G401 (cell line): Measurements from ENCODE around the gene ST8SIA4. TPM values are rescaled to one million over a fixed set of nuclear protein-coding genes. Genes with fewer than 3 reads are reported as not detected.

Source experiments
- DNase-seq: peaks from one replicate; pipeline ENCODE4 v3.0.0-alpha.2; 2015; ENCODE audit warnings: low spot score
- in situ Hi-C: cut with HindIII; loops from 2 replicates; pipeline ENCODE4 v1.10.0; 2016; ENCODE audit warnings: low sequenced_read_pairs, mixed read lengths
- total RNA-seq: library from RNA; depleted of rRNA; stranded (reverse); fragments of >200 nt; shearing (Covaris generic); gene quantifications from 2 replicates; pipeline ENCODE4 v1.2.3, GENCODE V29; 2014

The ST8SIA4 gene
- total RNA-seq, 1 experiment from 2014 or later: not detected

DNA sequence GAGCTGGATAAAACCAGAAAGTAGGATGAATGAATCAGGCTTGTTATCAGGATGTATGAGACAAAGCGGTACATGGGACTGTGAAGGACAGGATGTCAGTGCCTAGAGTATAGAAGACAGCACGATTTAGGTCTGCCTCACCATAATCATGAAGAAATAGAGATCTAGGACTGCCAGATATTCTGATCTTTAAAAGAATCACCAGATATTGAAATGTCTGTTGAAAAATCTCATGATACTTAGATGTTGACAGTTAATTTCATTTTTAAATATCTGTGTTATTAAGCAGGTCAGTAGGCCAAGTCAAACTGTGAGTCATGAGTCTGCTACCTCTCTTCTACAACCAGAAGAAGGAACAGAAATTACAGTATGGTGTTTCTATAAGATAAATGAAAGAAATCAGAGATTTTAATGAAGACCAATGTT, 65.0 kb downstream of the ST8SIA4 start:
- no peak for DNase-seq
- in situ Hi-C loops: no loop called here

DNA sequence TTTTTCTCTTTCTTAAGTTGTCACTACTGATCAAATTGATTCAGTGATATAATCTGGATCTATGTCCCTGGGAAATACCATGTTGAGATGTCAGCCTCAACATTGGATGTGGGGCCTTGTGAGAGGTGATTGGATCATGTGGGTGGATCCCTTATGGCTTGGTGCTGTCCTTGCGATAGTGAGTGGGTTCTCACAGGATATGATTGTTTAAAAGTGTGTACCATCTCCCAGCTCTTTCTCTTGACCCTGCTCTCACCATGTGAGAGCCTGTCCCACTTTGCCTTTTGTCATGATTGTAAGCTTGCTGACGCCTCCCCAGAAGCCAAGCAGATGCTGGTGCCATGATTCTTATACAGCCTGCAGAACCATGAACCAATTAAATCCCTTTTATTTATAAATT, 68.6 kb downstream of the ST8SIA4 start:
- DNase-seq: no peak
- in situ Hi-C loops: no loop called here

- no peak for DNase-seq
- in situ Hi-C loops: no loop called here
These were observed 70.5 kb downstream of the ST8SIA4 start for GRCh38 chr5:100832252-100833230.

DNA sequence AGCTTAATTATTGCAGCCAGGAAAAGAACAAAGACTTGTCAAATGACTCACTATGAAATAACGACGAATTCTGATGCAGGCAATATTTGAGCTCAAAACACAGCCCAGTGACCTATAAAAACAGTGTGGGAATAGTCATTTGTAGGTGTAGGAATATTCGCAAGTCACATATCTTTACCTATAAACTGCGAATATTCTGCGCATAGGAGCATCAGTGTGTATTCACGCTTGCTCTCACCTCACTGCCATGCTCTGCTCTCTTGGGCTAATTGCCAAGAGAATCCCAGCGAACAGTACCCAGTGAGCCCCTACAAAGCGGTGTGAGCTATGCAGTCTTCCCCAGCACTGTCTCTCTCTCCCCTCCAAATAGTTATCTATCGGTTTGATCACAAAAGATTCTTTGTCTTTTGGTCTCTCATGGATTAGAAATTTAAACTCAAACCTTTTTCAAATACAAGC, 74.2 kb downstream of the ST8SIA4 start:
- in situ Hi-C loops: no loop called here
- no peak for DNase-seq

GRCh38 chr5:100828071-100828897, 74.8 kb downstream of the ST8SIA4 start:
- DNase-seq: no peak
- in situ Hi-C loops: no loop called here

DNA sequence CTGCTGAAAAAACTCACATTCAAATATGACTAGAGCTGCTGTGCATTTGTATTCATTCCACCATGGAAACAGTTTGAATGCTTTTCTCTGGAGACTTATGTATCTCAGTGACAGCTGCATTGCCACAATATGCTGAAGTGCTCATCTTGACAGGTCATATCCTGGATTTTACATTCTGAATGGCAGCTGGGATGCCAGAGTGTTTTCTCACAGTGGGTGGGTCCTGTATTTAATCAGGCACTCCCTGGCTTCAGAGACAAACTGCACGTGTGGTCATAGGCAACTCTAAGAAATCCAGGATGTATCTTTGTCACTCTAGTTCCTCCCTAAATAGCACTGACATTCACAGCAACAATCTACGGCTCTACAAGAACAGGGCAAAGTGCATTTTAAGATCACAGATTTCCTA, 75.6 kb downstream of the ST8SIA4 start:
- DNase-seq: no peak
- in situ Hi-C loops: no loop called here

DNA sequence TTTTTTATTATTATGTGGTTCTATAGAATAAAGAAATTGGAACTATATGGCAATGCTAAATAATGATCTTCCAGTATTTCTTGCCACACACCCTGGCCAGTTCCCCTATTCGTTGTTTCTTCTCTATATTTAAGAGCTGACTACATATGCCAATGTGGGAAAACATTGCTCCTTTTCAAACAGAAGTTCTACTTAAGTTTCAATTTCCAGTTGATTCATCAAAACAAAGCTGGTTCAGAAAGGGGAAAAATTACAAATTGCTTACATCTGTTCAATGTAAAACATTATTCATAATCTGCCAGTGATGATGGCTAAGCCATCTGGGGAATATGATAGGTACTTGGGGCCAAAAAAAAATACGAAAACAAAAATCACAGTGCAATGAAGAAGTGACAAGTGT, 76.9 kb downstream of the ST8SIA4 start:
- in situ Hi-C loops: no loop called here
- no peak for DNase-seq

GRCh38 chr5:100824635-100825034, 78.4 kb downstream of the ST8SIA4 start:
- DNase-seq: no peak
- in situ Hi-C loops: no loop called here

GRCh38 chr5:100823812-100824211, 79.3 kb downstream of the ST8SIA4 start:
- in situ Hi-C loops: no loop called here
- DNase-seq: no peak

DNA sequence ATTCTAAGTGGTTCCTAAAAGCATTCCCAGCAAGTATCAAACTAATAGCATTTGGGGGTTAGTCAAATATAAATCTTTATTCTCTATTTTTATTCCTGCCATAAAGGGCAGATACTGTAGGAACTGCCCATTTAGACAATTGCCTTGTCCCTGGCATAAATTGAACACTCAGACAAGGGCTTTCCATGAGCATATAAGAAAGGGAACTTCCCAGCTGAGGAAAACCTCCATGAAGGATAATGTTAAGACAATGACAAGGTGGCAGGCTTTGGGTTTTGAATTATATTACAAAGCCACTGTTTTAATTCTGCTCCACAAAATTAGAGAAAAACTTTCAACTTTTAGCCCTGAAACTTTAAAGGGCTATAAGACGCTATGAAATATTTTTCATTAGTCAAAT, 81.3 kb downstream of the ST8SIA4 start:
- in situ Hi-C loops: no loop called here
- no peak for DNase-seq

- in situ Hi-C loops: no loop called here
- DNase-seq: no peak
These were observed 84.7 kb downstream of the ST8SIA4 start for GRCh38 chr5:100818340-100818739.

DNA sequence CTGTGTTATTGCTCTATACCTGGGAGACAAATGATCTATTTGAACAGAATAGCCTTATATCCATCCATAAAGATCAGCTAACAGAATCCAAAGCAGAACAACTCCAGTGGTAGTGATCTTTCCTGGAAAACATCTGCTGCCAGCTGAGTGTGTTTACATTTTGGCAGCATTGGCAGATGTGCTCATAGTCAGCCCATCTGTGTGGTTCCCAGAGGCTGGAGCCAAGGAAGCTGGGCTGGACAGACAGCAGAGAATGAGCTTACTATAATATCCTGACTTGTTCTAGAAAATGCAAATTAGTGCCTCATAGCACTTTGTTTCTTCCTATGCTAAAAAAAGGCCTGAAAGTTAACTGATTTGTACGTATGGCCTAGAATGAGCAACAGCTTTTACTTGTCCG, 99.7 kb downstream of the ST8SIA4 start:
- in situ Hi-C loops: no loop called here
- no peak for DNase-seq

- DNase-seq: no peak
- in situ Hi-C loops: no loop called here
These were observed 100.9 kb downstream of the ST8SIA4 start for GRCh38 chr5:100802208-100802607.

DNA sequence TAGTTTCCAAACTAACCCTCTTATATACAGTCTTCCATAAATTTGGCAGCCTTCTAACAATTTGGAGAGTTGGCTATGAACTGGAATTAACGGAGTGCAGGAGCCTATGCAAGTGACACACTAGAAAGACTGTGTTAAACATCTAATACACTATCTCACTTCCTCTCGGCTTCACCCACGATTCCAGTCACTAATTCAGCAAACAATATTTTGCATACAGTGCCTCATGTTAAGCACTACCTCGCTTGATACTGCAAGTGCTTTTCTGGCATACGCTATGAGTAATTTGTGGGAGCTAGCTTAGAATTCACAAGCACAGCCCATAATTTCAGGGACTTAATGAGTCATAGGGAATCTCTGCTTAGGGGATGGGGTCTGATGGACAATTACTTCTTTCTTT, 102.5 kb downstream of the ST8SIA4 start:
- no peak for DNase-seq
- in situ Hi-C loops: no loop called here

- DNase-seq: no peak
- in situ Hi-C loops: no loop called here
These were observed 103.9 kb downstream of the ST8SIA4 start for GRCh38 chr5:100799166-100799565.

GRCh38 chr5:100797861-100798260, 105.2 kb downstream of the ST8SIA4 start:
- in situ Hi-C loops: no loop called here
- DNase-seq: no peak

GRCh38 chr5:100796851-100797250, 106.2 kb downstream of the ST8SIA4 start:
- DNase-seq: no peak
- in situ Hi-C loops: no loop called here

DNA sequence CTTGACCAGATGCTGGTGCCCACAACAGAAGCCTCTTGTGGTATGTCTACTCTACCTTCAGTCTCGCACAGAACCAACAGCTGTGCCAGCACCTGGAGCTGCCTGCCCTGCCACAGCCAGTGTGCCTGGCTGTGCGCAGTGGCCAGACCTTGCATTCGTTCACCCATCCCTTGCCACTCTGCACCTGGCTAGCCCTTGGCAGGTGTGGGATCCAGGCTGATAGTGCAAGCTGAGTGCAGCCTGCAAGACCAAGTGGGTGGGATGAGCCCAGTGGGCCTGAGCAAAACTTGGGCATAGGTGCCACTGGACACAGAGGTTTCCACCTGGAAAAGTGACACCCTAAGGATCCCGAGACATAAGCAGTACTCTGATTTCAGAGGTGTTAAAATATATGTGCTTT, 108.2 kb downstream of the ST8SIA4 start:
- in situ Hi-C loops: no loop called here
- no peak for DNase-seq

GRCh38 chr5:100794218-100794617, 108.9 kb downstream of the ST8SIA4 start:
- in situ Hi-C loops: no loop called here
- no peak for DNase-seq

DNA sequence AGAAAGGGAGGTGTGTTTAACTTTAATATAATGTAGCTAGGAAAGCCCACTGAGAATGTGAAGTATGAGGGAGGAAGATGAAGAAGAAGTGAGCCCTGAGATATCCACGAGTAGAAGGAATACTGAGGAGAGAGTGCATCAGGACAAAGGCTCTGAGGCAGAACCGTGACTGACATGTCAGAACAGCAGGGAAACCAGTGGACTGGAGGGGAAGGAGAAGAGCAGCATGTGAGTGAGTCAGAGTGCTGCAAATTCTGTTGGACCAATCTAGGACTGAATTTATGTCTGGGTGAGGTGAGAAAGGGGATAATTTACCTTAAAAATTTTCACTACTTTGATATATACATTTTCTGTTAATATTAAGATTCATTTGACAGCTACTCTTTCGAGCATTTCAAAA, 110.3 kb downstream of the ST8SIA4 start:
- in situ Hi-C loops: no loop called here

More for the DNA sequence above, 110.3 kb downstream of the ST8SIA4 start:
- no peak for DNase-seq
